Esophagus muscularis mucosa (tissue), 4 donors: ENCODE measurements around the gene GPX7. TPM values are rescaled to one million over a fixed set of nuclear protein-coding genes. Genes with fewer than 3 reads are reported as not detected.

Experiments used
- DNase-seq: peaks from one replicate; pipeline ENCODE4 v3.0.0-alpha.2; 2017; ENCODE audit errors: extremely low spot score
- H3K27ac ChIP-seq, 4 donors: fragments of 200-600 bp; sonication (generic); replicated peaks in 1 of 4; 1 replicate in 3 of 4; 2 replicates in 1 of 4; pipeline ENCODE4 v1.5.1; 2016 to 2019; ENCODE audit warnings: mild to moderate bottlenecking in 1 of 4
- H3K27me3 ChIP-seq, 4 donors: fragments of 200-600 bp; sonication (generic); one replicate each; pipeline versions ENCODE4 v1.5.1 to v1.6.0; 2016 to 2019
- H3K36me3 ChIP-seq, 4 donors: fragments of 200-600 bp; sonication (generic); one replicate each; pipeline ENCODE4 v1.5.1; 2016 to 2019
- H3K4me1 ChIP-seq, 4 donors: fragments of 200-600 bp; sonication (generic); one replicate each; pipeline ENCODE4 v1.5.1; 2016 to 2019
- H3K4me3 ChIP-seq, 4 donors: fragments of 200-600 bp; sonication (generic); 1 replicate in 2 of 4; 2 replicates in 2 of 4; pipeline ENCODE4 v1.5.1; 2016 to 2019; ENCODE audit warnings: mild to moderate bottlenecking in 4 of 4, moderate library complexity in 1 of 4
- H3K9me3 ChIP-seq, 4 donors: fragments of 200-600 bp; sonication (generic); 1 replicate in 3 of 4; 2 replicates in 1 of 4; pipeline ENCODE4 v1.5.1; 2016 to 2019
- EP300 ChIP-seq: sonication (generic); formaldehyde crosslinking; IDR thresholded peaks from one replicate; pipeline ENCODE4 v1.6.1; 2017; ENCODE audit warnings: antibody characterized with exemption
- POLR2A ChIP-seq: fragments of 450-650 bp; IDR thresholded peaks from one replicate; pipeline ENCODE4 v1.6.1; 2017; ENCODE audit warnings: antibody characterized with exemption, moderate library complexity, mild to moderate bottlenecking, low read depth
- POLR2AphosphoS5 ChIP-seq, 2 donors: sonication (generic); formaldehyde crosslinking; IDR thresholded peaks; one replicate each; pipeline ENCODE4 v1.6.1; 2017; ENCODE audit warnings: antibody characterized with exemption in 2 of 2
- WGBS: methylation state at CpG from one replicate; pipeline ENCODE4 v1.1.5; 2018; 5-methylcytosine and 5-hydroxymethylcytosine counted together
- intact Hi-C: fragments of 100-400 bp; cut with DNase I; formaldehyde crosslinking; loops from one replicate; pipeline ENCODE4 v1.15.1; 2023
- total RNA-seq, 4 donors: library from RNA; depleted of rRNA; stranded (reverse); fragments of >200 nt; gene quantifications; one replicate each; pipeline versions ENCODE4 v1.1.0 to v1.2.1, GENCODE V29; 2016
- TF ChIP-seq, protein P1 (sequence below), 3 experiments: fragments of 200-600 bp in 2 of 3; fragments of 450-650 bp in 1 of 3; sonication (generic) in 2 of 3; IDR thresholded peaks; one replicate each; pipeline ENCODE4 v1.5.1; 2017 to 2019; ENCODE audit warnings: antibody characterized with exemption in 3 of 3, mild to moderate bottlenecking in 2 of 3, moderate library complexity in 1 of 3

The GPX7 gene
- total RNA-seq, 4 donors from 2014 or later = 9.3 to 17.3 (median 16.4) TPM

- Histone ChIP-seq H3K27ac (no peak overlapping the region), H3K36me3 (no peaks in the 10 kb centered on the region), H3K4me3 (no peak overlapping the region), H3K27me3 (no peaks in the 10 kb centered on the region), H3K4me1 (no peaks in the 10 kb centered on the region), H3K9me3 (no peaks in the 10 kb centered on the region)
- 75% methylated on average over 1 of the region's 1 CpG for WGBS
- intact Hi-C loops = no loop called here
- DNase-seq = no peak
- TF ChIP-seq POLR2AphosphoS5 (IDR thresholded peaks at IDR 0.05) = no peak
These were observed 13.6 kb upstream of the GPX7 start for GRCh38 chr1:52588535-52588934.

GRCh38 chr1:52590266-52590665 lies 11.9 kb upstream of the GPX7 start:
- DNase-seq = no peak
- H3K27me3 ChIP-seq = no peaks in the 10 kb centered on the region
- 60% methylated on average over 6 of the region's 6 CpGs for WGBS
- no peak for TF ChIP-seq POLR2A
- TF ChIP-seq, protein P1, sequence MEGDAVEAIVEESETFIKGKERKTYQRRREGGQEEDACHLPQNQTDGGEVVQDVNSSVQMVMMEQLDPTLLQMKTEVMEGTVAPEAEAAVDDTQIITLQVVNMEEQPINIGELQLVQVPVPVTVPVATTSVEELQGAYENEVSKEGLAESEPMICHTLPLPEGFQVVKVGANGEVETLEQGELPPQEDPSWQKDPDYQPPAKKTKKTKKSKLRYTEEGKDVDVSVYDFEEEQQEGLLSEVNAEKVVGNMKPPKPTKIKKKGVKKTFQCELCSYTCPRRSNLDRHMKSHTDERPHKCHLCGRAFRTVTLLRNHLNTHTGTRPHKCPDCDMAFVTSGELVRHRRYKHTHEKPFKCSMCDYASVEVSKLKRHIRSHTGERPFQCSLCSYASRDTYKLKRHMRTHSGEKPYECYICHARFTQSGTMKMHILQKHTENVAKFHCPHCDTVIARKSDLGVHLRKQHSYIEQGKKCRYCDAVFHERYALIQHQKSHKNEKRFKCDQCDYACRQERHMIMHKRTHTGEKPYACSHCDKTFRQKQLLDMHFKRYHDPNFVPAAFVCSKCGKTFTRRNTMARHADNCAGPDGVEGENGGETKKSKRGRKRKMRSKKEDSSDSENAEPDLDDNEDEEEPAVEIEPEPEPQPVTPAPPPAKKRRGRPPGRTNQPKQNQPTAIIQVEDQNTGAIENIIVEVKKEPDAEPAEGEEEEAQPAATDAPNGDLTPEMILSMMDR (IDR thresholded peaks at IDR 0.05) = no peak
- TF ChIP-seq POLR2AphosphoS5 (IDR thresholded peaks at IDR 0.05) = no peak
- no peak for TF ChIP-seq EP300
- no peak overlapping the region for H3K27ac ChIP-seq
- no peak overlapping the region for H3K4me3 ChIP-seq
- intact Hi-C loops = no loop called here
- no peaks in the 10 kb centered on the region for H3K9me3 ChIP-seq
- H3K36me3 ChIP-seq = no peaks in the 10 kb centered on the region
- H3K4me1 ChIP-seq = no peaks in the 10 kb centered on the region

DNA sequence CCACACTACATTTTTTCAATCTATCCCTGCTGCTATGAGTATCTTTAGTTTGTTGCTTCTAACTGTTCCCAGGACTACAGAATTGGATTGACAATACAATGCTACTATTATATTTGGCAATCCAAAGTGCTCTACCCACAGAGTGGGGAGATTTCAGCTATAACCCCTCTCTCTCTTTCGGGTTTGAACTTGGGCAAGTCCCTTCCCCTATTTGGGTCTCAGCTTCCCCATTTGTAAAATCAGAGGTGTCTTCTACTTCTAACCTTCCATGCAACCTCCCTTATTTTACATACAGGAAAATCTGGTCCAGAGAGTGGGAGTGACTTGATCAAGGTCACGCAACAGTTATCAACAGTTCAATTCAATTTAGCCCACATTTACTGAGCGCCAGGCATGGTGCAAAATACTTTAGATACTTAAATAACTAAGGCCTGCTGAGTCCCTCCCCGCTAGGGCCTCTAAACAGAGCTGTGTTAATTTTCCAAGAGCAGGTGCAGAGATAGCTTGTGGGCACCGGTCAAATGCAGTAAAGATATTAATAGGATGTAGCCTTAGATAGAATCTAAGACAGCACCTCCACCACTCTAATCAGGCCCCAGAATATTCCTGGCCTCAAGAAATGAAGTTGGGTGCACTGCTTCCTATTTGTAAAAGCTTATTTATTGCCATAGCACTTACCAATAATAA lies 9.4 kb upstream of the GPX7 start:
- no peak overlapping the region for H3K27ac ChIP-seq
- H3K4me1 ChIP-seq = no peaks in the 10 kb centered on the region
- H3K36me3 ChIP-seq = no peaks in the 10 kb centered on the region
- H3K9me3 ChIP-seq = no peaks in the 10 kb centered on the region
- TF ChIP-seq POLR2AphosphoS5 (IDR thresholded peaks at IDR 0.05) = no peak
- TF ChIP-seq EP300 = no peak
- TF ChIP-seq POLR2A = no peak
- no peak overlapping the region for H3K4me3 ChIP-seq
- 83% methylated on average over 5 of the region's 5 CpGs for WGBS
- no peak for DNase-seq
- no peaks in the 10 kb centered on the region for H3K27me3 ChIP-seq
- intact Hi-C loops = no loop called here

DNA sequence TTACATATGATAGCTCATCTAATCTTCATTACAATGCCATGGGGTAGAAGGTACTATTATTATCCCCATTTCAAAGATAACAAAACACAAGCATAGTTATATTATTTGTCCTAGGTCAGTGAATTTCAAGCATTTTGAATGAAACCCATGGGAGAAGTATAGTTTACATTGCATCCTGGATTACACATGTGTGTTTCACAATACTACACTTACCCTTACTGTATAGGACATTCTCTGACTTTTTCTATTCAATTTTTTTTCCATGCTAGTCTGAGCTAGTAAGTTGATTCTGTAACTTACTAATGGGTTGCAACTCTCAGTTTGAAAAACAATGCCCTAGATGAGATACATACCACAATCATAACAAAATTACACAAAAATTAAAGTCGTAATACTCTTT lies 8.7 kb upstream of the GPX7 start:
- Histone ChIP-seq H3K27ac (no peak overlapping the region), H3K4me1 (no peaks in the 10 kb centered on the region), H3K36me3 (no peaks in the 10 kb centered on the region), H3K4me3 (no peak overlapping the region), H3K27me3 (no peaks in the 10 kb centered on the region), H3K9me3 (no peaks in the 10 kb centered on the region)
- DNase-seq = no peak
- TF ChIP-seq, protein P1 (IDR thresholded peaks at IDR 0.05) = no peak
- TF ChIP-seq POLR2A (no peak), POLR2AphosphoS5 (IDR thresholded peaks at IDR 0.05) (no peak), EP300 (no peak)
- 100% methylated on average over 1 of the region's 1 CpG for WGBS
- intact Hi-C loops = no loop called here

DNA sequence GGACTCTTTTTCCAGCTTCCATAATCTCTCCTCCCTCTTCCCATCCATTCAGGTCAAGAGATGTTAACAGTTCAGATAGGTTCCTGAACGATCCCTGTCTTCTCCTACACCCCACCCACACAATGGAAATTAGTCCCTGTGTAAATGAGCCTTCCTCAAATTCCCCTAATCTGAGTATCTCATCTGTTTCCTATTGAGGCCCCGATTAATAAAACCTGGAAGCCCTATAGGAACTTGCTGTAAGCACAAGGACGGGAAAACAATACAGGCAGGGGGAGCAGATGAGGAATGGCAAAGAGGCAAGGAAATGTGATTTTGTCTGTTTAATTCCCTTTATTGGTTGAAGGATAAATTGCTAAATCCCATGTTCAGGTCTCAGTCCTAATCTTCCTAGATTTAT lies 7.1 kb upstream of the GPX7 start:
- no peaks in the 10 kb centered on the region for H3K36me3 ChIP-seq
- no peak overlapping the region for H3K27ac ChIP-seq
- H3K27me3 ChIP-seq = no peaks in the 10 kb centered on the region
- no peak for TF ChIP-seq EP300
- no peak for TF ChIP-seq POLR2AphosphoS5 (IDR thresholded peaks at IDR 0.05)
- TF ChIP-seq POLR2A = no peak
- TF ChIP-seq, protein P1 (IDR thresholded peaks at IDR 0.05) = no peak
- no peaks in the 10 kb centered on the region for H3K4me1 ChIP-seq
- no peak for DNase-seq
- H3K9me3 ChIP-seq = no peaks in the 10 kb centered on the region
- 60% methylated on average over 3 of the region's 3 CpGs for WGBS
- intact Hi-C loops = no loop called here
- no peak overlapping the region for H3K4me3 ChIP-seq

- WGBS = 77% methylated on average over 2 of the region's 2 CpGs
- intact Hi-C loops = no loop called here
- H3K4me3 ChIP-seq = no peak overlapping the region
- no peak overlapping the region for H3K27ac ChIP-seq
- H3K9me3 ChIP-seq = no peaks in the 10 kb centered on the region
- DNase-seq = no peak
- no peaks in the 10 kb centered on the region for H3K36me3 ChIP-seq
- peaks cover 9 to 16% (median 15%) of the 10 kb centered on the region in 4 donors for H3K4me1 ChIP-seq
- TF ChIP-seq POLR2AphosphoS5 (IDR thresholded peaks at IDR 0.05) (no peak), EP300 (no peak), POLR2A (no peak)
- TF ChIP-seq, protein P1 (IDR thresholded peaks at IDR 0.05) = no peak
- H3K27me3 ChIP-seq = no peaks in the 10 kb centered on the region
These were observed 4.3 kb upstream of the GPX7 start for GRCh38 chr1:52597912-52598311.
